Tibial artery (tissue), 4 donors: ENCODE results near the gene PALD1.

Source experiments
- DNase-seq, 2 donors: peaks; one replicate each; pipeline ENCODE4 v3.0.0-alpha.2; 2019
- H3K27ac ChIP-seq, 2 donors: fragments of 200-600 bp; sonication (generic) in 1 of 2; 1 replicate in 1 of 2; 2 replicates in 1 of 2; pipeline ENCODE4 v1.5.1; 2018 to 2019; ENCODE audit warnings: mild to moderate bottlenecking in 1 of 2
- H3K27me3 ChIP-seq, 2 donors: fragments of 200-600 bp; sonication (generic) in 1 of 2; one replicate each; pipeline versions ENCODE4 v1.5.1 to v1.6.0; 2016 to 2019
- H3K36me3 ChIP-seq, 3 donors: fragments of 200-600 bp; sonication (generic) in 2 of 3; one replicate each; pipeline ENCODE4 v1.5.1; 2016 to 2019; ENCODE audit warnings: mild to moderate bottlenecking in 2 of 3
- H3K4me1 ChIP-seq, 4 donors: fragments of 200-600 bp; sonication (generic) in 2 of 4; 1 replicate in 3 of 4; 2 replicates in 1 of 4; pipeline ENCODE4 v1.5.1; 2016 to 2019
- H3K4me3 ChIP-seq, 2 donors: fragments of 200-600 bp; sonication (generic) in 1 of 2; 1 replicate in 1 of 2; 2 replicates in 1 of 2; pipeline ENCODE4 v1.5.1; 2018 to 2019; ENCODE audit warnings: mild to moderate bottlenecking in 2 of 2
- H3K9me3 ChIP-seq, 3 donors: fragments of 200-600 bp; sonication (generic) in 1 of 3; one replicate each; pipeline ENCODE4 v1.5.1; 2016 to 2019
- intact Hi-C: fragments of 100-400 bp; cut with DNase I; formaldehyde crosslinking; loops from one replicate; pipeline ENCODE4 v1.15.0; 2023; ENCODE audit warnings: low total_unique reads
- TF ChIP-seq, protein P1 (sequence below), 2 experiments: fragments of 200-600 bp in 1 of 2; fragments of 450-650 bp in 1 of 2; IDR thresholded peaks; one replicate each; pipeline ENCODE4 v1.5.1; 2017 to 2019; ENCODE audit warnings: antibody characterized with exemption in 2 of 2, mild to moderate bottlenecking in 1 of 2, moderate library complexity in 1 of 2

PALD1 gene

DNA sequence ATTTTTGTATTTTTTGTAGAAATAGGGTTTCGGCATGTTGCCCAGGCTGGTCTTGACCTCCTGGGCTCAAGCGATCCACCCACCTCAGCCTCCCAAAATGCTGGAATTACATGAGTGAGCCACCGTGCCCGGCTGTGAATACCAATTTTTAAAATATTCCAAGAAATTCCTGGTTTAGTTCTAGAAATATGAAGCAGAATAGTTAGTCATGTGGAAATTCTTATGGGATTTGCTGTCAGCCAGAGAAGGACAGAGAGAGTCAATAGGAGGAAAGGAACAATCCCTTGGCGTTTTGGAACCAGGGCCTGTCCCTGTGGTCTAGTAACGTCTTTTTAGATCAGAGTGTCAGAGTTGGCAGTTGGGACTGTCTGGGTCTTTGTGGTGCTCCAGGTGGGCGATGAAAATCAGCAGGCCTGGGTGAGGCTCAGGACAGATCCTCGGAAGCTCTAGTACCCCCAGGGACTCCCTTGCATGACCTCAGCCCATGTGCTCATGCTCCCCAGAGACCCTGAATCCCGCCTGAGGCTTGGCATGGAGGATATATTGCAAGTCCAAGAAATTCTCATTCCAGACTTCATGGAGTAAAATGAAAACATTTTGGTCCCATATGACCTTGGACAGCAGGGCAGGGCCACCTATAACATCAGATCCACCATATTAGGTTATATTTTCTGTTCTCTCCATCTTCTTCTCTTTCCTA is 44.8 kb upstream of the PALD1 start:
- Histone ChIP-seq H3K27ac (peak overlapping the region; percentile 80 to 82), H3K36me3 (peaks cover 2 to 18% (median 11%) of the 10 kb centered on the region in 3 donors), H3K9me3 (no peaks in the 10 kb centered on the region), H3K4me3 (no peak overlapping the region), H3K27me3 (no peaks in the 10 kb centered on the region), H3K4me1 (peaks cover 8 to 58% (median 35%) of the 10 kb centered on the region in 4 donors)
- peak in 1 of 2 donors; percentile 80 for DNase-seq
- TF ChIP-seq, protein P1, sequence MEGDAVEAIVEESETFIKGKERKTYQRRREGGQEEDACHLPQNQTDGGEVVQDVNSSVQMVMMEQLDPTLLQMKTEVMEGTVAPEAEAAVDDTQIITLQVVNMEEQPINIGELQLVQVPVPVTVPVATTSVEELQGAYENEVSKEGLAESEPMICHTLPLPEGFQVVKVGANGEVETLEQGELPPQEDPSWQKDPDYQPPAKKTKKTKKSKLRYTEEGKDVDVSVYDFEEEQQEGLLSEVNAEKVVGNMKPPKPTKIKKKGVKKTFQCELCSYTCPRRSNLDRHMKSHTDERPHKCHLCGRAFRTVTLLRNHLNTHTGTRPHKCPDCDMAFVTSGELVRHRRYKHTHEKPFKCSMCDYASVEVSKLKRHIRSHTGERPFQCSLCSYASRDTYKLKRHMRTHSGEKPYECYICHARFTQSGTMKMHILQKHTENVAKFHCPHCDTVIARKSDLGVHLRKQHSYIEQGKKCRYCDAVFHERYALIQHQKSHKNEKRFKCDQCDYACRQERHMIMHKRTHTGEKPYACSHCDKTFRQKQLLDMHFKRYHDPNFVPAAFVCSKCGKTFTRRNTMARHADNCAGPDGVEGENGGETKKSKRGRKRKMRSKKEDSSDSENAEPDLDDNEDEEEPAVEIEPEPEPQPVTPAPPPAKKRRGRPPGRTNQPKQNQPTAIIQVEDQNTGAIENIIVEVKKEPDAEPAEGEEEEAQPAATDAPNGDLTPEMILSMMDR (IDR thresholded peaks at IDR 0.05), result no peak
- intact Hi-C loops, result no loop called here

DNA sequence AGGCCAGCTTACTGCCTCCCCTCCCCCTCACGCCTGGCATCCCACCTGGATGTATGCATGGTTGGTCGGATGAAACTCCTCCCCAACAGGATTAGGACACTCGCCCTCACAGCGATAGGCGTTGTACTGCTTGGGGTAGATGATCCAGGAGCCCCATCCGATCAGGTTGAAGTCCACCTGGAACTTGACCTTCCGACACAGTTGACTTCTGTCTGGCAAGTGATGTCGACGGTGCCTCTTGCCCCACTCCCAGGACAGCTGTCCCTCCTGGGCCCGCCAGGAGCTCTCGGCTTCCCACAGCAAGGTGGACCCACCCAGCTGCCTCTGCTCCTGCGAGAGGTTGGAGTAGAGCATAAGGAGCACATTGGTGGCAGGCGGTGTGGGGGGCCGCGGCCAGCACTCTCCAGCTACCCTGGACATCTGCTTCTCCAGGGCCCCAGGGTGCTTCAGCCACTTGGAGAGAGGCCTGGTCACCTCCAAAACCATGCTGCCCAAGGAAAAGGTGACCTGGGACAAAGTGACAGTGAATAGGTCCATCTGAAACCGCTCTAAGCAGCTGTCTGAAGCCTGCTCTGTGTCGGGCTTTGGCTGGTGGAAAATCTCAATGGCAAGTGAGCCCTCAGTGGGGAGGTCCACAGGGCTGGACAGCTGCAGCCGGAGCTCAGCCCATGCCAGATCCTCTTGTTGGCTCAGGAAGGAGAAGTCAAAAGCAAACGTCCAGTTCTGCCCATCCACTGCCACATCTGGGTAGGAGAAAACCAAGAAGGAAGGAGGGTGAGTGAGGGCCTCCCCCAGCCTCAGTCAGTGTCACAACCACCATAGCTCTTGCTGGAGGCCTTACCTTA is 43.1 kb upstream of the PALD1 start:
- DNase-seq, result no peak
- no peaks in the 10 kb centered on the region for H3K9me3 ChIP-seq
- TF ChIP-seq, protein P1 (IDR thresholded peaks at IDR 0.05), result no peak
- peak overlapping the region; percentile 80 to 82 for H3K27ac ChIP-seq
- no peak overlapping the region for H3K4me3 ChIP-seq
- peaks cover 8 to 51% (median 29%) of the 10 kb centered on the region in 4 donors for H3K4me1 ChIP-seq
- peaks cover 0 to 7% (median 0%) of the 10 kb centered on the region in 3 donors for H3K36me3 ChIP-seq
- peaks cover 0 to 9% of the 10 kb centered on the region in 2 donors for H3K27me3 ChIP-seq
- intact Hi-C loops, result no loop called here

DNA sequence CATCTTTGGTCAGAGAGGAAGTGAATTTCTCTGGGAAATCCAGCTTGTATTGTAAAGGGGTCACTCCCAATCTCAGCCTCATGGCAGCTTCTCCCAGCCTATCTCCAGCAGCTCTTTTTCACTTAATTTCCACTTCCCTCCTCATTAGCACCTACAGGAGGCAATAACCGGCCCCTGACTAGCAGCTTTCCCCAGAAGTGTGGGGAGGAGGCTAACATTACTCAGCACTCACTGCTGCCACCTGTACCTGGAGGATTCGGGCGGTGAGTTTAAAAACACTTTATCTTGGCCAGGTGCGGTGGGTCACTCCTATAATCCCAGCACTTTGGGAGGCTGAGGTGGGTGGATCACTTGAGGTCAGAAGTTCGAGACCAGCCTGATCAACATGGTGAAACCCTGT is 40.8 kb upstream of the PALD1 start:
- no peak overlapping the region for H3K4me3 ChIP-seq
- TF ChIP-seq, protein P1 (IDR thresholded peaks at IDR 0.05), result no peak
- no peak overlapping the region for H3K27ac ChIP-seq
- peaks cover 0 to 7% (median 0%) of the 10 kb centered on the region in 3 donors for H3K36me3 ChIP-seq
- peaks cover 0 to 43% (median 19%) of the 10 kb centered on the region in 4 donors for H3K4me1 ChIP-seq
- intact Hi-C loops, result no loop called here
- H3K9me3 ChIP-seq, result no peaks in the 10 kb centered on the region
- no peak for DNase-seq
- H3K27me3 ChIP-seq, result peaks cover 3 to 32% of the 10 kb centered on the region in 2 donors

DNA sequence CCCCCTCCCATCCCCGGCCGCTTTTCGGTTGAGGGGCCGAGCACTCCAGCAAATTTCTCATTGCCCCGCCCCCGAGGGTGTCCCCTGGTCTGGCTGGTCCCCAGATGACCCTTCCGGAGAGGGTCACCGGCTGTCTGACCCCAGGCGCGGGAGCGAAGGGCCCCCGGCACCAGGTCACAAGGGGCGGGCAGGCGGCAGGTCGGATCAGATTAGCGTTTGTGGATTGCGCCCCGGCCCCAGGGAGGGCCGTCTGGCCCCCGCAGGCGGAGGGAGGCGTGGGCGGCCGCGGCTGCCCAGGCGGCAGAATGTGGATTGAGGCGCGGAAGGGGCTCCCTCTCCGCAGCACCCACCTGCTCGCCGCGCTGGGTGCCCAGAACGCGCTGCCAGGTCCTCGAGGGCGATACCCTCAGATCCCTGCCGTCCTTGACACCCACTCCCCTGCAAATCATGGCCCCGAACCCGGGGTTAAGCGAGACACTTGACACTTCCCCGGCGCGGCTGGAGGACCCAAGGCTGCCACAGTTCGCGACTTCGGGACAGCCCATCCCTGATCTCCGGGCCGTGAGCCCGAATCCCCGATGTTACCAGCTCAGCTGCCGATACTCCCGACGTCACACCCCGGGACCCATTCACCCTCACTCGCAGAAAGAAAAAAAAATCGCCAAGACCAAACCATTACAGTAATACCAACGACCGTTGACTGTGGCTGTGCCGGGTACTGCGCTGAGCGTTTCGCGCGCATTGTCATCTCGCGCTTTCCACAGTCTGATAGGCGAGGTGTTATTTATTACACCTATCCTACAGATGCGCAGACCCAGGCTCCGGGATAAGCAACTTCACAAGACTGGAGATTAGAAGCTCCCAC is 38.0 kb upstream of the PALD1 start:
- no peaks in the 10 kb centered on the region for H3K9me3 ChIP-seq
- intact Hi-C loops, result no loop called here
- H3K27me3 ChIP-seq, result peaks cover 3 to 38% of the 10 kb centered on the region in 2 donors
- H3K4me1 ChIP-seq, result peaks cover 0 to 18% (median 12%) of the 10 kb centered on the region in 4 donors
- H3K36me3 ChIP-seq, result peaks cover 0 to 3% (median 0%) of the 10 kb centered on the region in 3 donors
- TF ChIP-seq, protein P1 (IDR thresholded peaks at IDR 0.05), result no peak
- peak in 1 of 2 donors; percentile 20 for DNase-seq
- H3K4me3 ChIP-seq, result peak overlapping the region; percentile 9 to 39
- no peak overlapping the region for H3K27ac ChIP-seq
